Neural cell (in vitro differentiated cells): Measurements from ENCODE around the gene POLR3B. TPM values are rescaled to one million over a fixed set of nuclear protein-coding genes. Genes with fewer than 3 reads are reported as not detected.

Source experiments
- H2AFZ ChIP-seq: fragments of 200-600, 300-800 bp; sonication (generic), shearing (Covaris generic); 2 replicates; pipeline ENCODE4 v1.6.0; 2014; ENCODE audit warnings: low read depth, mild to moderate bottlenecking, antibody characterized with exemption, low read length, moderate library complexity
- H3F3A ChIP-seq: fragments of 200-600 bp; shearing (Covaris generic); 2 replicates; pipeline ENCODE4 v1.6.1; 2016; ENCODE audit warnings: mild to moderate bottlenecking, moderate library complexity, mixed read lengths, antibody characterized with exemption, low read length; ENCODE audit not compliant: insufficient read depth, poor library complexity, severe bottlenecking
- H3K27ac ChIP-seq: fragments of 200-600, 300-800 bp; sonication (generic), shearing (Covaris generic); 2 replicates; pipeline ENCODE4 v1.5.1; 2014; ENCODE audit warnings: mild to moderate bottlenecking, low read length, moderate library complexity
- H3K27me3 ChIP-seq: fragments of 300-800, 200-600 bp; sonication (generic), shearing (Covaris generic); 2 replicates; pipeline ENCODE4 v1.6.0; 2014; ENCODE audit warnings: mild to moderate bottlenecking, low read depth, low read length, moderate library complexity; ENCODE audit not compliant: insufficient read depth
- H3K36me3 ChIP-seq: fragments of 300-800, 200-600 bp; sonication (generic), shearing (Covaris generic); 2 replicates; pipeline ENCODE4 v1.5.1; 2014; ENCODE audit warnings: mild to moderate bottlenecking, antibody characterized with exemption, low read length, moderate library complexity; ENCODE audit not compliant: insufficient read depth
- H3K4me2 ChIP-seq: fragments of 300-800, 200-600 bp; sonication (generic), shearing (Covaris generic); 2 replicates; pipeline ENCODE4 v1.6.0; 2014; ENCODE audit warnings: mild to moderate bottlenecking, low read length
- H3K4me3 ChIP-seq: fragments of 300-800, 200-600 bp; sonication (generic), shearing (Covaris generic); 2 replicates; pipeline ENCODE4 v1.5.1; 2014; ENCODE audit warnings: mild to moderate bottlenecking, low read length, moderate library complexity
- H3K79me2 ChIP-seq: fragments of 200-600 bp; shearing (Covaris generic); replicated peaks from 2 replicates; pipeline ENCODE4 v1.6.0; 2014; ENCODE audit warnings: mild to moderate bottlenecking, low read length, moderate library complexity; ENCODE audit not compliant: insufficient read depth
- H3K9ac ChIP-seq: fragments of 300-800, 200-600 bp; sonication (generic), shearing (Covaris generic); 2 replicates; pipeline ENCODE4 v1.6.1; 2016; ENCODE audit warnings: mild to moderate bottlenecking, low read length, mixed read lengths
- H3K9me2 ChIP-seq: fragments of 200-600 bp; shearing (Covaris generic); 2 replicates; pipeline ENCODE4 v1.6.1; 2016; ENCODE audit warnings: mild to moderate bottlenecking, low read length, mixed read lengths; ENCODE audit not compliant: insufficient read depth
- H3K9me3 ChIP-seq: fragments of 200-600, 300-800 bp; sonication (generic), shearing (Covaris generic); 2 replicates; pipeline ENCODE4 v1.6.1; 2016; ENCODE audit warnings: mild to moderate bottlenecking, mixed run types, low read length, moderate library complexity, mixed read lengths
- H4K20me1 ChIP-seq: fragments of 200-600 bp; shearing (Covaris generic); 2 replicates; pipeline ENCODE4 v1.6.1; 2016; ENCODE audit warnings: mild to moderate bottlenecking, mixed run types; ENCODE audit not compliant: insufficient read depth
- CTCF ChIP-seq: fragments of 450-650 bp; IDR thresholded peaks from 2 replicates; pipeline ENCODE4 v1.5.1; 2014; ENCODE audit warnings: antibody characterized with exemption, mild to moderate bottlenecking, moderate library complexity; ENCODE audit not compliant: poor library complexity, severe bottlenecking
- EP300 ChIP-seq: fragments of 450-650 bp; conservative IDR thresholded peaks from 2 replicates; pipeline ENCODE4 v1.6.1; 2014; ENCODE audit warnings: antibody characterized with exemption, mild to moderate bottlenecking, moderate library complexity; ENCODE audit not compliant: poor library complexity, severe bottlenecking
- EZH2 ChIP-seq: fragments of 200-600, 300-800 bp; shearing (Covaris generic), sonication (generic); IDR thresholded peaks from 2 replicates; pipeline ENCODE4 v1.6.1; 2014; ENCODE audit warnings: antibody characterized with exemption, low read length, borderline replicate concordance, mild to moderate bottlenecking; ENCODE audit not compliant: insufficient read depth, poor library complexity, severe bottlenecking
- MXI1 ChIP-seq: fragments of 450-650 bp; conservative IDR thresholded peaks from 2 replicates; pipeline ENCODE4 v1.6.1; 2014; ENCODE audit warnings: antibody characterized with exemption, mild to moderate bottlenecking; ENCODE audit not compliant: poor library complexity, severe bottlenecking
- POLR2AphosphoS5 ChIP-seq: IDR thresholded peaks from 2 replicates; pipeline ENCODE4 v1.6.1; 2012
- RAD21 ChIP-seq: fragments of 450-650 bp; conservative IDR thresholded peaks from 2 replicates; pipeline ENCODE4 v1.6.1; 2014; ENCODE audit warnings: antibody characterized with exemption, mild to moderate bottlenecking, moderate library complexity
- REST ChIP-seq: IDR thresholded peaks from 2 replicates; pipeline ENCODE4 v1.6.1; 2012; ENCODE audit warnings: borderline replicate concordance
- SMC3 ChIP-seq: fragments of 450-650 bp; conservative IDR thresholded peaks from 2 replicates; pipeline ENCODE4 v1.6.1; 2014; ENCODE audit warnings: antibody characterized with exemption, mild to moderate bottlenecking, moderate library complexity; ENCODE audit not compliant: poor library complexity
- TAF1 ChIP-seq: IDR thresholded peaks from 2 replicates; pipeline ENCODE4 v1.6.1; 2012; ENCODE audit warnings: low read depth
- polyA plus RNA-seq: library from polyadenylated mRNA; depleted of rRNA; stranded (reverse); fragments of >200 nt; gene quantifications from 2 replicates; pipeline ENCODE4 v1.2.3, GENCODE V29; 2014

Gene POLR3B
- polyA plus RNA-seq, 1 donor from 2014 or later: 4.3 TPM

- Histone ChIP-seq H3K9me3 (no peaks in the 10 kb centered on the region), H3K36me3 (no peaks in the 10 kb centered on the region)
Observed at GRCh38 chr12:106487664-106488063, 130.1 kb downstream of the POLR3B start.

DNA sequence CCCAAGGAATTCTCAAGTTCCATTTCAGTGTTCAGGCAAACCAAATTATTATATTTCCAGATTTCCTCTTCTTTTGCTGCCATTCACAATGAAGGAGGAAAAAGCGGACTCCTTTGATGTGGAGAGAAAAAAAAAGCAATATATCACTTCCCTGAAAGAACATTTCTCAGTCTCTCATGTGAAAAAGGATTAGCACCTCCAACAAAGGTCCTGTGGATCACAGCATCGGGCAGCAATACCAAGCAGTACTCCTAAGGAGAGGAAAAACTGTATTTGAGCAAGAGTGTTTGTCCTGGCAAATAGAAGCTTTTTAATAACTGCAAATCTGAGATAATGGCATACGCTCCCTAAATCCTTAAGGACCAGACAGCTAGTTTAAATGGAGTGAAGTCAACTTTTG, 131.3 kb downstream of the POLR3B start:
- no peaks in the 10 kb centered on the region for H3K9me3 ChIP-seq
- no peaks in the 10 kb centered on the region for H3K9me2 ChIP-seq
- H3K27ac ChIP-seq: no peak overlapping the region
- no peaks in the 10 kb centered on the region for H3F3A ChIP-seq
- H3K79me2 ChIP-seq: no peaks in the 10 kb centered on the region
- no peaks in the 10 kb centered on the region for H3K36me3 ChIP-seq
- H2AFZ ChIP-seq: no peak overlapping the region
- no peak overlapping the region for H3K9ac ChIP-seq
- H3K4me3 ChIP-seq: no peak overlapping the region
- H3K27me3 ChIP-seq: no peaks in the 10 kb centered on the region
- H4K20me1 ChIP-seq: no peaks in the 10 kb centered on the region
- no peak overlapping the region for H3K4me2 ChIP-seq
- no peak for TF ChIP-seq MXI1
- no peak for TF ChIP-seq TAF1
- no peak for TF ChIP-seq CTCF
- no peak for TF ChIP-seq REST
- no peak for TF ChIP-seq EP300
- no peak for TF ChIP-seq EZH2

More at GRCh38 chr12:106487664-106488063, 130.1 kb downstream of the POLR3B start:
- H3K79me2 ChIP-seq: no peaks in the 10 kb centered on the region
- no peak overlapping the region for H3K9ac ChIP-seq
- no peaks in the 10 kb centered on the region for H3K27me3 ChIP-seq
- no peaks in the 10 kb centered on the region for H3F3A ChIP-seq
- H2AFZ ChIP-seq: no peak overlapping the region
- TF ChIP-seq SMC3: no peak
- TF ChIP-seq EZH2: no peak
- TF ChIP-seq CTCF: no peak
- TF ChIP-seq POLR2AphosphoS5: no peak
- no peak for TF ChIP-seq REST
- TF ChIP-seq MXI1: no peak
- no peak for TF ChIP-seq RAD21
- no peak for TF ChIP-seq EP300
- no peak for TF ChIP-seq TAF1
- no peaks in the 10 kb centered on the region for H3K9me2 ChIP-seq
- no peak overlapping the region for H3K4me2 ChIP-seq
- H3K27ac ChIP-seq: no peak overlapping the region
- no peak overlapping the region for H3K4me3 ChIP-seq
- H4K20me1 ChIP-seq: no peaks in the 10 kb centered on the region
